ENCODE measurements around the gene PABPN1L. TPM values are rescaled to one million over a fixed set of nuclear protein-coding genes. Genes with fewer than 3 reads are reported as not detected.

The PABPN1L gene
- total RNA-seq, 1 experiment from 2014 or later: 0.57 TPM

- no peak overlapping the region for H3K4me2 ChIP-seq (ENCODE audit: low read length)
Observed at GRCh38 chr16:88886420-88886844, 20.0 kb upstream of the PABPN1L start.

More at GRCh38 chr16:88886420-88886844, 20.0 kb upstream of the PABPN1L start:
- ChIA-PET CTCF (no interaction called here), POLR2A (no interaction called here), RAD21 (ENCODE audit: low non-redundant PET in 1 of 2, low total read pairs in 2 of 2, uncharacterized antibody in 2 of 2, unreplicated experiment in 2 of 2) (no interaction called here)
- Histone ChIP-seq H3K9me2 (ENCODE audit: insufficient read depth) (no peaks in the 10 kb centered on the region), H3K9ac (ENCODE audit: low read length) (no peak overlapping the region), H4K20me1 (ENCODE audit: insufficient read depth) (no peaks in the 10 kb centered on the region), H3K36me3 (ENCODE audit: control insufficient read depth in 1 of 2, insufficient read depth in 2 of 2, low read length in 2 of 2) (peaks cover 0 to 6% of the 10 kb centered on the region in 2 experiments; a peak in 1 of 4 replicates), H3K4me3 (replicated peaks in 1 of 2; ENCODE audit: low read depth in 1 of 2, low read length in 2 of 2) (no peak overlapping the region), H3K4me1 (ENCODE audit: control insufficient read depth in 1 of 2, insufficient read depth in 2 of 2, low read length in 2 of 2) (peaks cover 7 to 22% of the 10 kb centered on the region in 2 experiments; a peak in 3 of 4 replicates), H3K79me2 (ENCODE audit: insufficient read depth, low read length) (no peaks in the 10 kb centered on the region), H2AFZ (ENCODE audit: low read depth, low read length, poor library complexity, severe bottlenecking) (no peak overlapping the region), H3K27ac (ENCODE audit: low read depth, low read length) (no peak overlapping the region; the same call in 1 of the 2 replicates), H3K9me3 (ENCODE audit: control insufficient read depth in 1 of 2, insufficient read depth in 1 of 2, low read depth in 1 of 2, low read length in 2 of 2) (no peaks in the 10 kb centered on the region), H3K27me3 (ENCODE audit: insufficient read depth, low read length) (no peaks in the 10 kb centered on the region)
- intact Hi-C loops (cut with micrococcal nuclease): no loop called here
- DNase-seq (ENCODE audit: low read depth, low spot score): no peak
- no peak for ATAC-seq
- BruUV-seq (replicated peaks): no TSS peak
- TF ChIP-seq EZH2phosphoT487 (IDR thresholded peaks at IDR 0.05; ENCODE audit: borderline replicate concordance) (no peak), TCF7L2 (IDR thresholded peaks at IDR 0.05; ENCODE audit: borderline replicate concordance, extremely low read depth, insufficient read depth, insufficient read length) (no peak), ATF3 (IDR thresholded peaks at IDR 0.05) (no peak), REST (IDR thresholded peaks at IDR 0.05; ENCODE audit: low read depth) (no peak), SP1 (IDR thresholded peaks at IDR 0.05; ENCODE audit: low read depth) (no peak), POLR2A (IDR thresholded peaks at IDR 0.05; ENCODE audit: borderline replicate concordance, extremely low read depth, insufficient read depth, insufficient read length) (no peak), EZH2 (IDR thresholded peaks at IDR 0.05) (no peak), CBX3 (IDR thresholded peaks at IDR 0.05; ENCODE audit: low read depth) (no peak), CEBPB (IDR thresholded peaks at IDR 0.05; ENCODE audit: low read depth) (no peak), RAD21 (IDR thresholded peaks at IDR 0.05; ENCODE audit: low read depth) (no peak)

All from HCT116 (cell line).